Muscle layer of colon (tissue), 2 donors: ENCODE data around the gene FBXO39.
A peak's percentile ranks its signal among the peaks of the same experiment; 100 is the strongest.

Experiments
- H3K27ac ChIP-seq: one replicate; pipeline ENCODE4 v1.7.0; 2013; ENCODE audit warnings: low read depth, mild to moderate bottlenecking, low read length, moderate library complexity
- H3K27me3 ChIP-seq, 2 donors: one replicate each; pipeline ENCODE4 v1.7.0; 2013; ENCODE audit warnings: low read length in 2 of 2, mild to moderate bottlenecking in 2 of 2; ENCODE audit not compliant: insufficient read depth in 2 of 2, control insufficient read depth in 1 of 2
- H3K36me3 ChIP-seq: one replicate; pipeline ENCODE4 v1.7.0; 2013; ENCODE audit warnings: mild to moderate bottlenecking, low read length; ENCODE audit not compliant: insufficient read depth
- H3K4me1 ChIP-seq: one replicate; pipeline ENCODE4 v1.7.0; 2013; ENCODE audit warnings: mild to moderate bottlenecking, low read length; ENCODE audit not compliant: insufficient read depth
- H3K4me3 ChIP-seq, 2 donors: one replicate each; pipeline ENCODE4 v1.7.0; 2013; ENCODE audit warnings: low read length in 2 of 2, low read depth in 1 of 2, mild to moderate bottlenecking in 1 of 2, moderate library complexity in 1 of 2
- H3K9ac ChIP-seq: one replicate; pipeline ENCODE4 v1.7.0; 2013; ENCODE audit warnings: low read length
- H3K9me3 ChIP-seq: one replicate; pipeline ENCODE4 v1.7.0; 2013; ENCODE audit warnings: mild to moderate bottlenecking, low read length
- donor health status: abdominal sarcoma.
- donor health status: Adenocarcinoma of cecum.

Gene FBXO39

DNA sequence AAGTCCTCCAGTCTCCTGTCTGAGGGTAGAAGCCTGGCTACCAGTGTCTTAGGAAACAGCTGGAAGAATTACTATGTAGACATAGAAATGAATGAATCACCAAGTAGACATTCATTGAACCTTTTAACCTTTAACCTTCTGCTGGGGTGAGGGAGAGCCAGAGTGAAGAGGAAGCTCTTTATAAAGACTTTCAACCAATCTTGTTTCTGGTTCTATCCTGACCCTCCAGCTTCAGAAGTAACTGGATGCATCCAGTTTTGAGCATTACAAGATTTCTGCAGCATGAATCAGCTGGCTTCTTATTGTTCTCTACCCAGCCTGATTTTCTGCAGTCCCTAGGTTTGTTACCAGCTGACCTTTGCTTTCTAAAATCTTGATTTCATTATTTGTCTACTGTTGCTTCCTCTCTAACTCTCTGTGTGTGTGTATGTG is 47.0 kb downstream of the FBXO39 start:
- H3K27me3 ChIP-seq: no peaks in the 10 kb centered on the region
- peaks cover 6% of the 10 kb centered on the region for H3K9me3 ChIP-seq
- no peak overlapping the region for H3K9ac ChIP-seq
- no peaks in the 10 kb centered on the region for H3K4me1 ChIP-seq
- H3K4me3 ChIP-seq: no peak overlapping the region
- H3K36me3 ChIP-seq: no peaks in the 10 kb centered on the region
- H3K27ac ChIP-seq: no peak overlapping the region

- Histone ChIP-seq H3K4me1 (no peaks in the 10 kb centered on the region), H3K36me3 (no peaks in the 10 kb centered on the region), H3K9ac (no peak overlapping the region), H3K4me3 (no peak overlapping the region), H3K9me3 (no peaks in the 10 kb centered on the region), H3K27ac (no peak overlapping the region), H3K27me3 (peaks cover 15 to 21% of the 10 kb centered on the region in 2 donors)
Measured at GRCh38 chr17:6830383-6830986, 54.5 kb downstream of the FBXO39 start.

DNA sequence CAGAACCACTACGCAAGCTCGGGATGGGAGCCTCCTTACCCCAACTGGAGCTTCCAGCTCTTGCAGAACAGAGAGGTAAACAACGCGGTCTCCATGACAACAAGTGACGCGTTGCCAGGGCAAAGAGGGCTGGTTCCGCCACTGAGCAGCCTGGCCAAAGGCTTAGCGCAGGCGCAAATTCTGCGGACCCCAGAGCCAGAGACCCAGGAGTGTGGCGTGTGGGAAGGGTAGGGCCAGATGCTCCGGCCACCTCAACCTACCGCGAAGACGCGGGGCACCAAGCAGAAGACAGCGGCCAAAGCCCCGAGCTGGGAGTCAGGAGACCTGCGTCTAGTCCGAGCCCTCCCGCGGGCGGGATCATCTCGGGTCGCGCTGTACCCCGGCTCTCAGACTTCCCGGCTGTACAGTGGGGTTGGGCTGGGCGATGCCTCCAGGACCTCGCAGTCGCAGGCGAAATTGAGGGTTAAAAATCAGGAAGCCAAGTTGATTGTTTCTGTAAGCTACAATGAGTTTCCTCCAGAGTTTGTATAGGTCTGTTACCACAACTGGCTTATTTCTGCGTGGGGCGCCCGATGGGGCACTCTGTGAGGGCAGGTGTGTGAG is 55.7 kb downstream of the FBXO39 start, which contains the start of gene TEKT1:
Gene TEKT1, minus strand, starts transcription at position 69 of the 603 bp plus-strand sequence. CDS start 1,353 bp downstream, outside the sequence.
- Histone ChIP-seq H3K27ac (no peak within 1 kb of the TSS), H3K4me1 (no peaks in the 10 kb centered on the region), H3K4me3 (peak within 1 kb of the TSS in 1 of 2 donors; percentile 6), H3K27me3 (peaks cover 15 to 21% of the 10 kb centered on the region in 2 donors), H3K9me3 (no peaks in the 10 kb centered on the region), H3K9ac (no peak within 1 kb of the TSS), H3K36me3 (no peaks in the 10 kb centered on the region)
